Astrocyte (in vitro differentiated cells and primary cell): ENCODE measurements around the gene LOXL4. TPM values are rescaled to one million over a fixed set of nuclear protein-coding genes. Genes with fewer than 3 reads are reported as not detected.

Experiments
- DNase-seq: peaks from one replicate; pipeline ENCODE4 v3.0.0-alpha.2; 2010; ENCODE audit warnings: low read depth
- FAIRE-seq: peaks from 2 replicates; lab custom pipeline; 2011; peaks lifted over from hg19 to GRCh38; lab: Jason Lieb, UNC
- H2AFZ ChIP-seq: 2 replicates; pipeline ENCODE4 v1.6.0; 2012; ENCODE audit warnings: low read depth, low read length, inconsistent platforms
- H3K27ac ChIP-seq: 2 replicates; pipeline ENCODE4 v1.5.1; 2011; ENCODE audit warnings: low read depth, low read length, inconsistent platforms
- H3K27me3 ChIP-seq: 2 replicates; pipeline ENCODE4 v1.6.0; 2011; ENCODE audit warnings: low read length, inconsistent platforms; ENCODE audit not compliant: insufficient read depth
- H3K36me3 ChIP-seq: 2 replicates; pipeline ENCODE4 v1.5.1; 2011; ENCODE audit warnings: low read length, inconsistent platforms; ENCODE audit not compliant: insufficient read depth
- H3K4me1 ChIP-seq: 2 replicates; pipeline ENCODE4 v1.5.1; 2011; ENCODE audit warnings: low read length, inconsistent platforms; ENCODE audit not compliant: insufficient read depth
- H3K4me2 ChIP-seq: 2 replicates; pipeline ENCODE4 v1.6.0; 2012; ENCODE audit warnings: low read length, inconsistent platforms
- H3K4me3 ChIP-seq: 2 replicates; pipeline ENCODE4 v1.5.1; 2011; ENCODE audit warnings: low read depth, mild to moderate bottlenecking, low read length, inconsistent platforms; ENCODE audit not compliant: insufficient read depth
- H3K79me2 ChIP-seq: 2 replicates; pipeline ENCODE4 v1.6.0; 2012; ENCODE audit warnings: mild to moderate bottlenecking, low read length, inconsistent platforms; ENCODE audit not compliant: insufficient read depth
- H3K9ac ChIP-seq: 2 replicates; pipeline ENCODE4 v1.6.0; 2012; ENCODE audit warnings: mild to moderate bottlenecking, low read length, inconsistent platforms
- H3K9me3 ChIP-seq: 2 replicates; pipeline ENCODE4 v1.5.1; 2012; ENCODE audit warnings: low read depth, mild to moderate bottlenecking, low read length, inconsistent platforms; ENCODE audit not compliant: insufficient read depth
- H4K20me1 ChIP-seq: 2 replicates; pipeline ENCODE4 v1.6.0; 2012; ENCODE audit warnings: low read length, inconsistent platforms; ENCODE audit not compliant: insufficient read depth
- H3K27ac Mint-ChIP-seq: one replicate; pipeline ENCODE4 v1.8.0; 2021; ENCODE audit warnings: mild to moderate bottlenecking, mixed read lengths; ENCODE audit not compliant: unreplicated experiment
- H3K27me3 Mint-ChIP-seq: one replicate; pipeline ENCODE4 v1.8.0; 2021; ENCODE audit warnings: low read depth, mixed read lengths; ENCODE audit not compliant: unreplicated experiment
- H3K36me3 Mint-ChIP-seq: one replicate; pipeline ENCODE4 v1.8.0; 2021; ENCODE audit warnings: low read depth, mixed read lengths; ENCODE audit not compliant: unreplicated experiment
- H3K4me1 Mint-ChIP-seq: one replicate; pipeline ENCODE4 v1.8.0; 2021; ENCODE audit warnings: low read depth, mixed read lengths; ENCODE audit not compliant: unreplicated experiment
- H3K4me3 Mint-ChIP-seq: one replicate; pipeline ENCODE4 v1.8.0; 2021; ENCODE audit warnings: mild to moderate bottlenecking, moderate library complexity, mixed read lengths; ENCODE audit not compliant: unreplicated experiment
- H3K9me3 Mint-ChIP-seq: one replicate; pipeline ENCODE4 v1.8.0; 2021; ENCODE audit warnings: mild to moderate bottlenecking, mixed read lengths; ENCODE audit not compliant: unreplicated experiment
- EZH2 ChIP-seq: IDR thresholded peaks from 2 replicates; pipeline ENCODE4 v1.6.1; 2012; ENCODE audit warnings: mild to moderate bottlenecking, low read length, inconsistent platforms; ENCODE audit not compliant: insufficient read depth
- total RNA-seq: library from RNA; stranded (reverse); gene quantifications from 2 replicates; pipeline ENCODE4 v1.2.1, GENCODE V29; 2021
- TF ChIP-seq, protein P1 (sequence below): IDR thresholded peaks from 2 replicates; pipeline ENCODE4 v1.5.1; 2011; ENCODE audit warnings: low read depth, mild to moderate bottlenecking, inconsistent platforms, low read length, moderate library complexity; ENCODE audit not compliant: insufficient read depth

Gene LOXL4
- total RNA-seq, 1 donor from 2014 or later: 26.6 TPM

DNA sequence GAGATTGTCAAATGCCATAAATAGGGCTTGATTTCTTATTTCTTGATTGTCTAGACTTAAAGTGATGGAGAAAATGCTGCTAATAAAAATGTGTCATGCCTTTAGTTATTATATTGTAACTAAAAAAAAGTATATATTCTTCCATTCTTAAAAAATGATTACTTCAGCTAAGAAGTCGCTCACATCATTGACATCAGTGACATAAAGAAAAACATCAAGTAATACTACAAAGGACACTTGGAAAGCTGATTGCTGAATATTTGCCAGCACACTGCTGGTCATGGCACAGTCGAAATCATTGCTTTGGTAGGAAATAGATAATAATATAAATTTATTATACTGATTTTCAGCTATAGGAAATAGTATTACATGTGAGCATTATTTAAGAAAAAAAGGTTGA is 62.6 kb downstream of the LOXL4 start:
- H3K4me1 Mint-ChIP-seq: peaks cover 7% of the 10 kb centered on the region

DNA sequence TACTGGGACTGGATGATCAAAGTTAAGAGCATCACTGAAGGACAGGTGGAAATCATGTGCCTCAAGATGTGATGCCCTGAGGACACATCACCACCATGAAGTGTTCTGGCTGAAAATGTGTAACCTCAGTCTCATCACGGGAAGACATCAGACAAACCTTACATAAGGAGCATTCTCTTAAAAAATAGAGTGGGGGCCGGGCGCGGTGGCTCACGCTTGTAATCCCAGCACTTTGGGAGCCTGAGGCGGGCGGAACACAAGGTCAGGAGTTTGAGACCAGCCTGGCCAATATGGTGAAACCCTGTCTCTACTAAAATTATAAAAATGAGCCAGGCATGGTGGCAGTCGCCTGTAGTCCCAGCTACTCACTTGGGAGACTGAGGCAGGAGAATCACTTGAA is 65.6 kb downstream of the LOXL4 start:
- Histone ChIP-seq H3K4me3 (no peak overlapping the region), H3K27ac (no peak overlapping the region), H3K36me3 (no peaks in the 10 kb centered on the region), H3K27me3 (no peaks in the 10 kb centered on the region), H4K20me1 (peaks cover 7% of the 10 kb centered on the region), H3K9ac (no peak overlapping the region), H3K79me2 (peaks cover 3% of the 10 kb centered on the region), H3K4me1 (no peaks in the 10 kb centered on the region), H2AFZ (no peak overlapping the region), H3K4me2 (no peak overlapping the region), H3K9me3 (no peaks in the 10 kb centered on the region)
- no peaks in the 10 kb centered on the region for H3K4me1 Mint-ChIP-seq
- no peaks in the 10 kb centered on the region for H3K36me3 Mint-ChIP-seq
- no peak overlapping the region for H3K4me3 Mint-ChIP-seq
- no peaks in the 10 kb centered on the region for H3K27me3 Mint-ChIP-seq
- no peak for FAIRE-seq
- no peak for TF ChIP-seq EZH2
- TF ChIP-seq, protein P1, sequence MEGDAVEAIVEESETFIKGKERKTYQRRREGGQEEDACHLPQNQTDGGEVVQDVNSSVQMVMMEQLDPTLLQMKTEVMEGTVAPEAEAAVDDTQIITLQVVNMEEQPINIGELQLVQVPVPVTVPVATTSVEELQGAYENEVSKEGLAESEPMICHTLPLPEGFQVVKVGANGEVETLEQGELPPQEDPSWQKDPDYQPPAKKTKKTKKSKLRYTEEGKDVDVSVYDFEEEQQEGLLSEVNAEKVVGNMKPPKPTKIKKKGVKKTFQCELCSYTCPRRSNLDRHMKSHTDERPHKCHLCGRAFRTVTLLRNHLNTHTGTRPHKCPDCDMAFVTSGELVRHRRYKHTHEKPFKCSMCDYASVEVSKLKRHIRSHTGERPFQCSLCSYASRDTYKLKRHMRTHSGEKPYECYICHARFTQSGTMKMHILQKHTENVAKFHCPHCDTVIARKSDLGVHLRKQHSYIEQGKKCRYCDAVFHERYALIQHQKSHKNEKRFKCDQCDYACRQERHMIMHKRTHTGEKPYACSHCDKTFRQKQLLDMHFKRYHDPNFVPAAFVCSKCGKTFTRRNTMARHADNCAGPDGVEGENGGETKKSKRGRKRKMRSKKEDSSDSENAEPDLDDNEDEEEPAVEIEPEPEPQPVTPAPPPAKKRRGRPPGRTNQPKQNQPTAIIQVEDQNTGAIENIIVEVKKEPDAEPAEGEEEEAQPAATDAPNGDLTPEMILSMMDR: no peak
- no peak for DNase-seq
- no peak overlapping the region for H3K27ac Mint-ChIP-seq
- no peaks in the 10 kb centered on the region for H3K9me3 Mint-ChIP-seq

More for the DNA sequence above, 62.6 kb downstream of the LOXL4 start:
- Histone ChIP-seq H3K4me2 (no peak overlapping the region), H2AFZ (no peak overlapping the region), H3K27me3 (no peaks in the 10 kb centered on the region), H3K79me2 (no peaks in the 10 kb centered on the region), H3K4me3 (no peak overlapping the region), H3K9ac (no peak overlapping the region), H3K9me3 (no peaks in the 10 kb centered on the region), H3K27ac (no peak overlapping the region), H3K4me1 (no peaks in the 10 kb centered on the region), H3K36me3 (peaks cover 9% of the 10 kb centered on the region), H4K20me1 (peaks cover 5% of the 10 kb centered on the region)
- no peak for FAIRE-seq
- Mint-ChIP-seq H3K27me3 (no peaks in the 10 kb centered on the region), H3K4me3 (no peak overlapping the region), H3K27ac (no peak overlapping the region), H3K9me3 (no peaks in the 10 kb centered on the region), H3K36me3 (peaks cover 3% of the 10 kb centered on the region)
- DNase-seq: no peak
- TF ChIP-seq EZH2: no peak

DNA sequence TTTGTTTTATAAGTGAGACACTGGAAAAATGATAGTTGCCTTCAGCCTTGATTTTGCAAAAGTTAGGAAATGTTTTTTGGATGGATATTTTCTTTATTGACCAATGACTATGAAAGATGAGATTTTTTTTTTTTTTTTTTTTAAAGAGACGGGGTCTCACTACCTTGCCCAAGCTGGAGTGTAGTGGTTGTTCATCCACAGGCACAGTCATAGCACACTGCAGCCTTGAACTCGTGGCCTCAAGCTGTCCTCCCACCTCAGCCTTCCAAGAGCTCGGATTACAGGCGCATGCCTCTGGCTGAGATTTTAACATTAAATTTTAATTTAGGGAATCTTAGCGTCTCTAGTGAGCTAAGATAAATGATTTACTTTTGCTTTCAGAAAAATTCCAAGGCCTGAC is 66.2 kb downstream of the LOXL4 start:
- no peaks in the 10 kb centered on the region for H3K36me3 ChIP-seq
- no peaks in the 10 kb centered on the region for H3K9me3 ChIP-seq
- H3K4me1 ChIP-seq: no peaks in the 10 kb centered on the region
- no peak overlapping the region for H3K27ac Mint-ChIP-seq
- H3K4me2 ChIP-seq: no peak overlapping the region
- H3K36me3 Mint-ChIP-seq: no peaks in the 10 kb centered on the region
- no peaks in the 10 kb centered on the region for H3K27me3 Mint-ChIP-seq
- H3K9ac ChIP-seq: no peak overlapping the region
- FAIRE-seq (no peak), DNase-seq (no peak)
- no peak for TF ChIP-seq EZH2
- TF ChIP-seq, protein P1: no peak
- no peak overlapping the region for H3K4me3 ChIP-seq
- H3K9me3 Mint-ChIP-seq: no peaks in the 10 kb centered on the region
- H4K20me1 ChIP-seq: peaks cover 13% of the 10 kb centered on the region
- peaks cover 3% of the 10 kb centered on the region for H3K79me2 ChIP-seq
- no peaks in the 10 kb centered on the region for H3K27me3 ChIP-seq
- H3K4me1 Mint-ChIP-seq: no peaks in the 10 kb centered on the region
- H2AFZ ChIP-seq: no peak overlapping the region
- no peak overlapping the region for H3K27ac ChIP-seq
- no peak overlapping the region for H3K4me3 Mint-ChIP-seq

Other genes starting within 250 kb of the LOXL4 start
- 0.66 and 2.6 TPM in 2 replicates for gene CRTAC1, start 237.6 kb downstream of the LOXL4 start, total RNA-seq
- gene R3HCC1L, start 133.5 kb downstream of the LOXL4 start, total RNA-seq: 18.3 and 19.9 TPM in 2 replicates
- gene PYROXD2, start 147.0 kb upstream of the LOXL4 start, total RNA-seq: 4.5 TPM in 2 replicates
- gene HPS1, start 178.7 kb upstream of the LOXL4 start, total RNA-seq: 29.0 and 34.7 TPM in 2 replicates